ENCODE measurements around the gene PPP1R15A.
"Not testable (repeated sequence)": the region's sequence is repeated elsewhere in the genome, so short reads cannot be mapped to it uniquely, and the experiment has no call there.

PPP1R15A gene

DNA sequence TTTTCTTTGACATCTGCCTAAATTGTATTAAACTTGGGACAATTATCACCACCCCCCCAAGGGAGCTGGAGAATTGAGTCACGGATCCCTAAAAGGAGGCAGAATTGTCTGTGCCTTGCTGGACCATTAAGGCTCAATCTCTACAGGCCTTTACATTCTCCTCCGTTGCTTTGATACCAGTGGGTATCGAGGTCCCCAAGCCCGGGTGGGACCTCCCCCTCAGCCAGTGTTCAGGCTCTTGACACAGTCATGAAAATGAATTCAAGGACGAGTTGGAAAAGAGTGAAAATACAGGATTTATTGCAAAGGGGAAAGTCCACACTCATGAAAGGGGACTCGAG, 5.6 kb downstream of the PPP1R15A start:
- no peak overlapping the region for H3K9ac ChIP-seq (ENCODE audit: low read length)
- no peak overlapping the region for H3K4me3 ChIP-seq (ENCODE audit: insufficient read depth, low read length, poor library complexity, severe bottlenecking)
- H3K9me2 ChIP-seq (replicated peaks; ENCODE audit: insufficient read depth, low read length) = no peaks in the 10 kb centered on the region
- TF ChIP-seq, protein P1, sequence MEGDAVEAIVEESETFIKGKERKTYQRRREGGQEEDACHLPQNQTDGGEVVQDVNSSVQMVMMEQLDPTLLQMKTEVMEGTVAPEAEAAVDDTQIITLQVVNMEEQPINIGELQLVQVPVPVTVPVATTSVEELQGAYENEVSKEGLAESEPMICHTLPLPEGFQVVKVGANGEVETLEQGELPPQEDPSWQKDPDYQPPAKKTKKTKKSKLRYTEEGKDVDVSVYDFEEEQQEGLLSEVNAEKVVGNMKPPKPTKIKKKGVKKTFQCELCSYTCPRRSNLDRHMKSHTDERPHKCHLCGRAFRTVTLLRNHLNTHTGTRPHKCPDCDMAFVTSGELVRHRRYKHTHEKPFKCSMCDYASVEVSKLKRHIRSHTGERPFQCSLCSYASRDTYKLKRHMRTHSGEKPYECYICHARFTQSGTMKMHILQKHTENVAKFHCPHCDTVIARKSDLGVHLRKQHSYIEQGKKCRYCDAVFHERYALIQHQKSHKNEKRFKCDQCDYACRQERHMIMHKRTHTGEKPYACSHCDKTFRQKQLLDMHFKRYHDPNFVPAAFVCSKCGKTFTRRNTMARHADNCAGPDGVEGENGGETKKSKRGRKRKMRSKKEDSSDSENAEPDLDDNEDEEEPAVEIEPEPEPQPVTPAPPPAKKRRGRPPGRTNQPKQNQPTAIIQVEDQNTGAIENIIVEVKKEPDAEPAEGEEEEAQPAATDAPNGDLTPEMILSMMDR (IDR thresholded peaks at IDR 0.05; ENCODE audit: insufficient read depth, low read length, poor library complexity, severe bottlenecking) = no peak
- TF ChIP-seq EZH2phosphoT487 (conservative IDR thresholded peaks at IDR 0.05; ENCODE audit: low read length) = no peak
- peaks cover 19% of the 10 kb centered on the region for H3K79me2 ChIP-seq (ENCODE audit: insufficient read depth, low read length)
- H3K27ac ChIP-seq (ENCODE audit: low read depth, low read length) = peak overlapping the region; percentile 97
- H3K9me3 ChIP-seq (ENCODE audit: insufficient read depth, low read length) = peaks cover 10% of the 10 kb centered on the region; the same call in 1 of the 2 replicates
- no peak overlapping the region for H2AFZ ChIP-seq (ENCODE audit: low read depth, low read length, severe bottlenecking)
- no peak overlapping the region for H3K4me2 ChIP-seq (ENCODE audit: low read depth, low read length, poor library complexity, severe bottlenecking)
- H3K27me3 ChIP-seq (ENCODE audit: low read length) = no peaks in the 10 kb centered on the region
- H4K20me1 ChIP-seq (ENCODE audit: low read depth, low read length) = no peaks in the 10 kb centered on the region
- peaks cover 4% of the 10 kb centered on the region; the same call in 1 of the 2 replicates for H3K36me3 ChIP-seq (ENCODE audit: low read length)
- peaks cover 81% of the 10 kb centered on the region for H3F3A ChIP-seq (ENCODE audit: insufficient read depth)

DNA sequence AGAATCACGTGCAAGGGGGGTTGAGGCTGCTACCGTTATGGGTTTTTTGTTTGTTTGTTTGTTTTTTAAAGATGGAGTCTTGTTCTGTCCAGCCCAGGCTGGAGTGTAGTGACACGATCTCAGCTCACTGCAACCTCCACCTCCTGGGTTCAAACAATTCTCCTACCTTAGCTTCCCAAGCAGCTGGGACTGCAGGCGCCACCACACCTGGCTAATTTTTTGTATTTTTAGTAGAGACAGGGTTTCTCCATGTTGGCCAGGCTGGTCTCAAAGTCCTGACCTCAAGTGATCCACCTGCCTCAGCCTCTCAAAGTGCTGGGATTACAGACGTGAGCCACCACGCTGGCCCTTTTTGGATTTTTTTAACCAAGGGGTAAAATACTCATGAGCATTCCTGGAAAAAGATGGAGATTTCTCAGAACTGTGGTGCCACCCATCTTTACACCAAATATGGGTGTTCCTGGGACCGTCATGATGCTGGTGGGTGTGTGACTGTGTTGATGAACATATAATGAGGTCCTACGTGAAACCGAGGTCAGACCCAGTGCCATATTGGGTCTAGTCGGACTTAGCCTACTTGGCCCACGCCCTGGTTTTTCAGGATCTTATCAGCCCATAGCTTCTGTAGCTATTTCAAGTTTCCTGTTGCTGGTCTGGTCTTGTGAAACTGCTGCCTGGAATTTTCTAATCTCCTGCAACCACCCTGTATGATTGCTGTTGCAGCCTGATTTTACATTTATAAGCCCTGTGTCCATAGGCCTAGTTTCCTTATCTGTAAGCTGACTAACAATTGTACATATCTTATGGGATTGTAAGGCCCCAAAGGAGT, 6.2 kb downstream of the PPP1R15A start:
- Histone ChIP-seq H3K27ac (ENCODE audit: low read depth, low read length) (peak overlapping the region; percentile 97), H3K4me2 (ENCODE audit: low read depth, low read length, poor library complexity, severe bottlenecking) (no peak overlapping the region), H2AFZ (ENCODE audit: low read depth, low read length, severe bottlenecking) (no peak overlapping the region), H3K36me3 (ENCODE audit: low read length) (peaks cover 4% of the 10 kb centered on the region; the same call in 1 of the 2 replicates), H3K27me3 (ENCODE audit: low read length) (no peaks in the 10 kb centered on the region), H4K20me1 (ENCODE audit: low read depth, low read length) (no peaks in the 10 kb centered on the region), H3F3A (ENCODE audit: insufficient read depth) (peaks cover 77% of the 10 kb centered on the region), H3K9me2 (replicated peaks; ENCODE audit: insufficient read depth, low read length) (no peaks in the 10 kb centered on the region), H3K9me3 (ENCODE audit: insufficient read depth, low read length) (peaks cover 10% of the 10 kb centered on the region; the same call in 1 of the 2 replicates), H3K4me3 (ENCODE audit: insufficient read depth, low read length, poor library complexity, severe bottlenecking) (no peak overlapping the region), H3K9ac (ENCODE audit: low read length) (no peak overlapping the region), H3K79me2 (ENCODE audit: insufficient read depth, low read length) (peaks cover 14% of the 10 kb centered on the region)
- TF ChIP-seq, protein P1 (IDR thresholded peaks at IDR 0.05; ENCODE audit: insufficient read depth, low read length, poor library complexity, severe bottlenecking) = no peak
- no peak for TF ChIP-seq EZH2phosphoT487 (conservative IDR thresholded peaks at IDR 0.05; ENCODE audit: low read length)

DNA sequence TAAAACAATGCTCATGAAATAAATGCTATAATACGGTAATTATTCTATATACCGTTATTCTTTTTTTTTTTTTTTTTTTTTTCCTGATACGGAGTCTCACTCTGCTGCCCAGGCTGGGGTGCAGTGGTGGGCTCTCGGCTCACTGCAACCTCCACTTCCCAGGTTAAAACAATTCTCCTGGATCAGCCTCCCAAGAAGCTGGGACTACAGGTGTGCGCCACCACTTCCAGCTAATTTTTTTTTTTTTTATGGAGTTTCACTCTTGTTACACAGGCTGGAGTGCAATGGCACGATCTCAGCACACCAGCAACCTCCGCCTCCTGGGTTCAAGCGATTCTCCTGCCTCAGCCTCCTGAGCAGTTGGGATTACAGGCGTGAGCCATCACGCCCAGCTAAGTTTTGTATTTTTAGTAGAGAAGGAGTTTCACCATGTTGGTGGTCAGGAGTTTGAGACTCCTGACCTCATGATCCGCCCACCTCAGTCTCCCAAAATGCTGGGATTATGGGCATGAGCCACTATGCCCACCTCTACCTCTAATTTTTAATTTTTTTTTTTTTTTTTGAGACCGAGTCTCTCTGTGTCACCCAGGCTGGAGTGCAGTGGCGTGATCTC, 6.9 kb downstream of the PPP1R15A start:
- no peak overlapping the region for H3K4me3 ChIP-seq (ENCODE audit: insufficient read depth, low read length, poor library complexity, severe bottlenecking)
- no peaks in the 10 kb centered on the region for H3K9me2 ChIP-seq (replicated peaks; ENCODE audit: insufficient read depth, low read length)
- no peaks in the 10 kb centered on the region for H3K27me3 ChIP-seq (ENCODE audit: low read length)
- H2AFZ ChIP-seq (ENCODE audit: low read depth, low read length, severe bottlenecking) = no peak overlapping the region
- H4K20me1 ChIP-seq (ENCODE audit: low read depth, low read length) = no peaks in the 10 kb centered on the region
- H3K4me2 ChIP-seq (ENCODE audit: low read depth, low read length, poor library complexity, severe bottlenecking) = no peak overlapping the region
- H3K9ac ChIP-seq (ENCODE audit: low read length) = no peak overlapping the region
- H3K27ac ChIP-seq (ENCODE audit: low read depth, low read length) = peak overlapping the region; percentile 97
- H3F3A ChIP-seq (ENCODE audit: insufficient read depth) = peaks cover 70% of the 10 kb centered on the region
- peaks cover 6% of the 10 kb centered on the region; the same call in 1 of the 2 replicates for H3K79me2 ChIP-seq (ENCODE audit: insufficient read depth, low read length)
- peaks cover 4% of the 10 kb centered on the region; the same call in 1 of the 2 replicates for H3K36me3 ChIP-seq (ENCODE audit: low read length)
- no peak for TF ChIP-seq EZH2phosphoT487 (conservative IDR thresholded peaks at IDR 0.05; ENCODE audit: low read length)
- TF ChIP-seq, protein P1 (IDR thresholded peaks at IDR 0.05; ENCODE audit: insufficient read depth, low read length, poor library complexity, severe bottlenecking) = no peak
- H3K9me3 ChIP-seq (ENCODE audit: insufficient read depth, low read length) = peaks cover 10% of the 10 kb centered on the region; the same call in 1 of the 2 replicates

GRCh38 chr19:48879696-48880095, 7.5 kb downstream of the PPP1R15A start:
- not testable (repeated sequence) for H3K36me3 ChIP-seq (ENCODE audit: low read length); H3K27me3 ChIP-seq (ENCODE audit: low read length); H3K9me3 ChIP-seq (ENCODE audit: insufficient read depth, low read length); H2AFZ ChIP-seq (ENCODE audit: low read depth, low read length, severe bottlenecking); H3K9ac ChIP-seq (ENCODE audit: low read length); H3K9me2 ChIP-seq (replicated peaks; ENCODE audit: insufficient read depth, low read length); H4K20me1 ChIP-seq (ENCODE audit: low read depth, low read length); H3K4me3 ChIP-seq (ENCODE audit: insufficient read depth, low read length, poor library complexity, severe bottlenecking); H3K79me2 ChIP-seq (ENCODE audit: insufficient read depth, low read length); H3K4me2 ChIP-seq (ENCODE audit: low read depth, low read length, poor library complexity, severe bottlenecking)
- H3F3A ChIP-seq (ENCODE audit: insufficient read depth) = peaks cover 64% of the 10 kb centered on the region
- H3K27ac ChIP-seq (ENCODE audit: low read depth, low read length) = peak overlapping the region; percentile 97; the same call in 1 of the 2 replicates
